ENCODE measurements around the gene ARHGAP20. TPM values are rescaled to one million over a fixed set of nuclear protein-coding genes. Genes with fewer than 3 reads are reported as not detected.

ARHGAP20 gene
- total and polyA plus RNA-seq, 9 of the 15 experiments (the other 6 are each of a cell fraction or from before 2014, with no cell fraction given), result 0.07 TPM; not detected in 8

DNA sequence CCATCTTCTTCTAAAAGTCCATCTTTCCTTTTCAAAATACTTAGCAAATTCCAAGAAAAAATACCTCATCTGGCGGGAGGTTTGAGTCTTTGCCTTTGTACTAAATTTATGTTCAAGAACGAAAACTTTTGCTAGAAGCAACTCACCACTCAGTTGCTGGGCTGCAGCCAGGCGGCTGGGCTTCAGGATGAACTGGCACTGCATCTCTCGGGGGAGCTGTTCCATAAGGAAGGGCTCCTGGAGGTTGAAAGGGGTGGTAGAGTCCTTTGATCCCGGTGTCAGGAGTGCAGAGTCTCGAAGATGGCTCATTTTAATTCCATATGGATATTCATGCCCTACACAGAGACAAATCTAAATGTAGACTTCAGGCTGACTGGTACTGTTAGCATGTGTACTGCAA lies 105.8 kb downstream of the ARHGAP20 start (continued):
- TF ChIP-seq REST (IDR thresholded peaks at IDR 0.05; ENCODE audit: borderline replicate concordance) (no peak), REST (CRISPR knock-in tag; IDR thresholded peaks at IDR 0.05; ENCODE audit: low read depth) (no peak), MYBL2 (IDR thresholded peaks at IDR 0.05; ENCODE audit: low read depth) (no peak), MYBL2 (CRISPR knock-in tag; IDR thresholded peaks at IDR 0.05; ENCODE audit: borderline replicate concordance) (no peak), KDM5B (IDR thresholded peaks at IDR 0.05; ENCODE audit: insufficient replicate concordance, low read depth, low read length) (no peak), ZZZ3 (IDR thresholded peaks at IDR 0.05) (no peak)
